Cardiac muscle cell (in vitro differentiated cells and primary cell): ENCODE measurements around the gene WDR93. TPM values are rescaled to one million over a fixed set of nuclear protein-coding genes. Genes with fewer than 3 reads are reported as not detected.

Experiments used
- DNase-seq, 2 donors: peaks; one replicate each; pipeline versions ENCODE4 v3.0.0 to v3.0.0-alpha.2; 2010 to 2017; ENCODE audit warnings: low read depth in 1 of 2, low spot score in 1 of 2
- H3K27ac ChIP-seq: fragments of 200-600 bp; sonication (generic); 2 replicates; pipeline ENCODE4 v1.5.1; 2016
- H3K27me3 ChIP-seq: fragments of 200-600 bp; sonication (generic); 2 replicates; pipeline ENCODE4 v1.6.0; 2016; ENCODE audit warnings: control low read depth
- H3K36me3 ChIP-seq: fragments of 200-600 bp; sonication (generic); 2 replicates; pipeline ENCODE4 v1.5.1; 2016; ENCODE audit warnings: control low read depth
- H3K4me1 ChIP-seq: fragments of 200-600 bp; sonication (generic); 2 replicates; pipeline ENCODE4 v1.8.1; 2017; ENCODE audit warnings: low read depth, mild to moderate bottlenecking, mixed run types
- H3K4me3 ChIP-seq: fragments of 200-600 bp; sonication (generic); 2 replicates; pipeline ENCODE4 v1.5.1; 2016; ENCODE audit warnings: mild to moderate bottlenecking
- H3K9me3 ChIP-seq: fragments of 200-600 bp; sonication (generic); 2 replicates; pipeline ENCODE4 v1.5.1; 2017; ENCODE audit warnings: low read depth, mild to moderate bottlenecking, control low read depth
- polyA plus RNA-seq: library from polyadenylated mRNA; unstranded; fragments of >200 nt; fragmentation: Nextera tagmentation; extraction: Ambion mirVana; gene quantifications from 2 replicates; pipeline ENCODE4 v1.2.1, GENCODE V29; 2016
- total RNA-seq: library from RNA; depleted of rRNA; stranded (reverse); fragments of >200 nt; gene quantifications from 2 replicates; pipeline ENCODE4 v1.2.3, GENCODE V29; 2016
- TF ChIP-seq, protein P1 (sequence below): IDR thresholded peaks from 2 replicates; pipeline ENCODE4 v1.5.1; 2012; ENCODE audit warnings: low read depth, mild to moderate bottlenecking, low read length

Gene WDR93
- total and polyA plus RNA-seq, 2 experiments from 2014 or later: 0.06 to 0.73 TPM

DNA sequence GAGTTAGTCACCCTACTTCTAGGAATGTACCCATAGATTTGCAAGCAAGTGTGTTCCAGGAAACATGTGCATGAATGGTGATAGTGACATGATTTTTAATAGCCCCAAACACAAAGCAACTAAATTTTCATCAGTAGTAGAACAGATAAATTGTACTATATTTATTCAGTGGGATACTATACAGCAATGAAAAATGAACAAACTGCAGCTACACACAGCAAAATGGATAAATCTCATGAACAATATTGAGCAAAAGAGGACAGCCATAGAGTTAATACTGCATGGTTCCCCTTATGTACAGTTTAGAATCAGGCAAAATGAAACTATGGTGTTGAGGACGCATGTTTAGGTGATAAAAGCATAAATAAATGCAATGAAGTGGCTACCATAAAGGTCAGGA, 34.5 kb downstream of the WDR93 start:
- Histone ChIP-seq H3K36me3 (no peaks in the 10 kb centered on the region), H3K4me1 (no peaks in the 10 kb centered on the region), H3K4me3 (no peak overlapping the region), H3K27ac (no peak overlapping the region), H3K9me3 (no peaks in the 10 kb centered on the region), H3K27me3 (no peaks in the 10 kb centered on the region)
- TF ChIP-seq, protein P1, sequence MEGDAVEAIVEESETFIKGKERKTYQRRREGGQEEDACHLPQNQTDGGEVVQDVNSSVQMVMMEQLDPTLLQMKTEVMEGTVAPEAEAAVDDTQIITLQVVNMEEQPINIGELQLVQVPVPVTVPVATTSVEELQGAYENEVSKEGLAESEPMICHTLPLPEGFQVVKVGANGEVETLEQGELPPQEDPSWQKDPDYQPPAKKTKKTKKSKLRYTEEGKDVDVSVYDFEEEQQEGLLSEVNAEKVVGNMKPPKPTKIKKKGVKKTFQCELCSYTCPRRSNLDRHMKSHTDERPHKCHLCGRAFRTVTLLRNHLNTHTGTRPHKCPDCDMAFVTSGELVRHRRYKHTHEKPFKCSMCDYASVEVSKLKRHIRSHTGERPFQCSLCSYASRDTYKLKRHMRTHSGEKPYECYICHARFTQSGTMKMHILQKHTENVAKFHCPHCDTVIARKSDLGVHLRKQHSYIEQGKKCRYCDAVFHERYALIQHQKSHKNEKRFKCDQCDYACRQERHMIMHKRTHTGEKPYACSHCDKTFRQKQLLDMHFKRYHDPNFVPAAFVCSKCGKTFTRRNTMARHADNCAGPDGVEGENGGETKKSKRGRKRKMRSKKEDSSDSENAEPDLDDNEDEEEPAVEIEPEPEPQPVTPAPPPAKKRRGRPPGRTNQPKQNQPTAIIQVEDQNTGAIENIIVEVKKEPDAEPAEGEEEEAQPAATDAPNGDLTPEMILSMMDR: no peak
- DNase-seq: no peak

DNA sequence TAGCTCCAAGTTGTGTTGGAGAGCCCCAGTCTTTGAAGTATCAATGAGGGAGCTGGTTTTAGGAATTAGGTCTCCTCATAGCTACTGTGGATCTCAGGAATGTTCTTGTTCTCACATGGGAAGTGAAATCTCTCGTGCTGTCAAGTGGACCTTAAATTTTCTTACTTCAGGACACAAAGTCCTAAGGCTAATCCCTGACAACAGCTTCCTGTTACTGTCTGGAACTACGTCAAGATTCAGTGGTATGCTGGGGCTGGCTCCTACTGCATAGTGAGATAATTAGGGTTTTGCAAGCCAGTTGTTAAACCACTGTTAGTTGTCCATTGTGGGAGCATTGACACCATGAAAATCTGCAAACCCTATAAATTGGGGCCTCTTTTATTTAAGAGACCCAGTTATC, 37.6 kb downstream of the WDR93 start:
- DNase-seq: peak in 1 of 2 donors; percentile 97
- TF ChIP-seq, protein P1: no peak
- Histone ChIP-seq H3K27me3 (no peaks in the 10 kb centered on the region), H3K4me3 (no peak overlapping the region), H3K4me1 (no peaks in the 10 kb centered on the region), H3K36me3 (no peaks in the 10 kb centered on the region), H3K9me3 (no peaks in the 10 kb centered on the region), H3K27ac (no peak overlapping the region)

DNA sequence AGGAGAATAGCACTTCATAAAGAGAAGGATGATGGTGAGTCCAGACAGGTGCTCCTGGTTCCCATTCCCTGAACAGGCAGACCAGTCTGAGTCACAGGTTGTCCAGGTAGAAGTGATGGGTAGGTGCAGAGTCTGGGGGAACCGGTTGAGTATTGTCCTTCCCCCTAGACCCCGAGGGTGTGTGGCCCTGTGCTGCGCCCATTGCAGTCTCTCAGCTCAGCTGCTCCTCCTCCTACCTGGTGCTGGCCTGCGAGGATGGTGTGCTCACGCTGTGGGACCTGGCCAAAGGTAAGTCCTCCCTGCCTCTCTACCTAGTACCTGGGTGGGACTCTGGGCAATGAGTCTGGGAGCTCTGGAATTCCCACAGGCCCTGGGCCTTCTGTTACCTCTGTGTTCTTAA, 40.7 kb downstream of the WDR93 start:
- Histone ChIP-seq H3K9me3 (no peaks in the 10 kb centered on the region), H3K27me3 (no peaks in the 10 kb centered on the region), H3K4me3 (no peak overlapping the region), H3K4me1 (no peaks in the 10 kb centered on the region), H3K27ac (no peak overlapping the region), H3K36me3 (no peaks in the 10 kb centered on the region)
- TF ChIP-seq, protein P1: no peak
- no peak for DNase-seq

DNA sequence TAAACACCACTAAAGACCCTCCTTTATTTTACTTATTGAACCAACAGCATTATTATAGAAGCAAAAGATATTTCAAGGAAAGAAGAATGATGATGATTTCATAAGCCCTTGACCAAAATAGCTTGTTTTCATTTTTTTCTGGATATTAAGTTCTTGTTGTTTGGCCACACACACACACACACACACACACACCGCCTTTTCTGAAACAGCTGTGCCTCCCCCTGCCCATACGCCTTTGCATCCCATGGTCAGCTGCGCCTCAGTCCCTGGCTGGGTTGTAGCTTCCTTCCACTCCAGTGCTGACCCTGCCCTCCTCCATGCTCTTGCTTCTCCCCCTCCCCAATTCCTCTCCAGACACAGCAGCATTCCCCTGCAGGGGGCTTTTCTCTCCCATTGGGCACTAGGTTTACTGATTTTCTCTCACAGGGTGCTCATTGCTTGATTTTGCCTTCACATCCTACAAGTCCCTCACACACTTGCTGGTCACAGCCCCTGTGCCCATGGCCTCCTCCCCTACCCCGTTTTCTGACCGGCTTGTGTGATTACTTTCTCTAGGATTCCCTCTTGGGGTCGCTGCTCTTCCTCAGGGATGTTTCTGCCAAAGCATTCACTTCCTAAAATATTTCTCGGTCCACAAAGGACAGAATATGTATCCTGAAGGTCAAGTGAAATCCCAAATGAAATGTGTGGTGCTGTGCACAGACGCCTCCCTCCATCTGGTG, 42.0 kb downstream of the WDR93 start:
- Histone ChIP-seq H3K27ac (no peak overlapping the region), H3K36me3 (no peaks in the 10 kb centered on the region), H3K4me3 (no peak overlapping the region), H3K4me1 (no peaks in the 10 kb centered on the region), H3K27me3 (no peaks in the 10 kb centered on the region), H3K9me3 (no peaks in the 10 kb centered on the region)
- peak in 1 of 2 donors; percentile 15 for DNase-seq
- TF ChIP-seq, protein P1: no peak

DNA sequence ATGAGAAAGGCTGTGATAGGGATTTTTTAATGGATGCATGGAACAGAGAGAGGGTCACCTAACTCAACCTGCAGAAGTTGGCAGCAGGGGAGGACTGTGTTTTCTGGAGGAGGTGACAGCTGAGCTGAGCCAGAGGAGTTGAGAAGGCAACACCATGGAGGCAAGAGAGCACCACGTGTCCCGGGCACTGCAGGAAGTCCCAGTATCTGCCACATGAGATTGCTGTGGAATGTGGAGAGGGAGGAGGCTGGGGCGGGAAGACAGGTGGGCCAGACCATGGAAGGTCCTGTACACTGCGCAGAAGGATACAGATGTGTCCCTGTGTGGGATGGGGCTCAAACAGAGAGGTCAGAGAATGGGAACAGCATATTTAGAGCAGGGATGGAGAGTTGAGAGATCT, 45.2 kb downstream of the WDR93 start:
- Histone ChIP-seq H3K4me1 (no peaks in the 10 kb centered on the region), H3K36me3 (no peaks in the 10 kb centered on the region), H3K27me3 (no peaks in the 10 kb centered on the region), H3K4me3 (no peak overlapping the region), H3K27ac (no peak overlapping the region), H3K9me3 (no peaks in the 10 kb centered on the region)
- TF ChIP-seq, protein P1: no peak
- no peak for DNase-seq
